Skin epidermis (tissue), 12 donors: Measurements from ENCODE around the gene KLKB1.
"Not testable (repeated sequence)": the region's sequence is repeated elsewhere in the genome, so short reads cannot be mapped to it uniquely, and the experiment has no call there.

ENCODE experiments used
- H3K27ac ChIP-seq, 21 experiments: fragments of 200-600 bp; sonication (generic) in 11 of 21; one replicate each; pipeline ENCODE4 v1.5.0; 2020; ENCODE audit warnings: mild to moderate bottlenecking in 3 of 21, inconsistent platforms in 2 of 21, moderate library complexity in 2 of 21
- H3K4me3 ChIP-seq, 7 experiments: fragments of 200-600 bp; sonication (generic) in 2 of 7; one replicate each; pipeline ENCODE4 v1.5.0; 2020; ENCODE audit warnings: inconsistent platforms in 2 of 7, mild to moderate bottlenecking in 2 of 7, moderate library complexity in 1 of 7

The KLKB1 gene

DNA sequence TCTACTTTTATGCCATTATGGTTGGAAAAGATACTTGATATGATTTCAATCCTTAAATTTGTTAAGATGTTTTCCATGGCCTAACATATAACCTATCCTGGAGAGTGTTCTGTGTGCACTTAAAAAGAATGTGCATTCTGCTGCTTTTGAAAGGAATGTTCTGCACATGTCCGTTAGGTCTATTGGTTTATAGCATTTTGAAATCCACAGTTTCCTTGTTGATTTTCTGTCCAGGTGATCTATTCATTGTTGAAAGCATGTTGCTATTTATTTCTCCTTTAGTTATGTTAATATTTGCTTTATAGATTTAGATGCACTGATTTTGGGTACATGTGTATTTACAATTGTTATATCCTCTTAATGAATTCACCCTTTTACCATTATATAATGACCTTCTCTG, 5.7 kb upstream of the KLKB1 start:
- H3K4me3 ChIP-seq = no peak overlapping the region
- no peak overlapping the region for H3K27ac ChIP-seq

DNA sequence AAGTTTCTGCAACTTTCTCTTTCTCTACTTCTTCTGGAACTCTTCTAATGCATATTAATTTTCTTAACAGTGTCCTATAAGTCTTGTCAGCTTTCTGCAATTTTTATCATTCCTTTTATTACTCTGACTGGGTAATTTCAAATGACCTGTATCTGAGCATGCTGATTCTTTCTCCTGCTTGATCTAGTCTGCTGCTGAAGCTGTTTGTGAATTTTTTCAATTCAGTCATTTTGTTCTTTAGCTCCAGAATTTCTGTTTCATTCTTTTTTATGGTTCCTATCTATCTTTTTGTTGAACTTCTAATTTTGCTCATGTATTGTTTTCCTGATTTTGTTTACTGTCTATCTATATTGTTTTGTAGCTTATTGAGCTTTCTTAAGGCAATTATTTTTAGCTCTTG, 1.5 kb upstream of the KLKB1 start:
- no peak overlapping the region for H3K27ac ChIP-seq
- H3K4me3 ChIP-seq = no peak overlapping the region

DNA sequence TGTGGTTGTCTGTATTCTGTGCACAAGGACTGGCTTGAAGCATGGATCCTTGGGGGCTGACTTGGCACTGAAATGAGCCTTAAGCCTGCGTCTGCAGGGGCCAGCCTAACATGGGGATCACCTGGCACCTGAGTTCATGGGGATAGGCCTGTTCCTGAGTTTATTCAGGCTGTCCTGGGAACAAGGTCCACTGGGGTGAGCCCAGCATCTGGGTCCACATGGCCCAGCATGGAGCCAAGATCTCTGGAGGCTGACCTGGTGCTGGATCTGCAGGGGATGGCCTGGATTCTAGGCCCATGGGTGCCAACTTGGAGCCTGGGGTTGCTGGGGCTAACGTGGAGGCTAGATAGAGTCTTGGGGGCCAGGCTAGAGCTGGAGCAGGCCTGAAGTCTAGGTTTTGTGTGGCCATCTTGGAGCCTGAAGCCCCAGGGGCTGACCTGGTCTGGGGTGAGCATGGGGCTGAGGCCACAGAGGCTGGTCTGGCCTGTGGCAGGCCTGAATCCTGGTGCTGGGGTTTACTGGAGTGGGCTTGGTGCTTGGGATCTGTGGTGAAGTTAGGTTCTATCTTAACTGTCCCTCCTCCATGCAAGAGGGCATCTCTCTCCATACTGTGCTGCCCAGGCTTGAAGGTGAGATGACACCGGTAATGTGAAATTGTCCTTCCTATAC, 652 bp upstream of the KLKB1 start:
- Histone ChIP-seq H3K4me3 (no peak overlapping the region), H3K27ac (no peak overlapping the region)

DNA sequence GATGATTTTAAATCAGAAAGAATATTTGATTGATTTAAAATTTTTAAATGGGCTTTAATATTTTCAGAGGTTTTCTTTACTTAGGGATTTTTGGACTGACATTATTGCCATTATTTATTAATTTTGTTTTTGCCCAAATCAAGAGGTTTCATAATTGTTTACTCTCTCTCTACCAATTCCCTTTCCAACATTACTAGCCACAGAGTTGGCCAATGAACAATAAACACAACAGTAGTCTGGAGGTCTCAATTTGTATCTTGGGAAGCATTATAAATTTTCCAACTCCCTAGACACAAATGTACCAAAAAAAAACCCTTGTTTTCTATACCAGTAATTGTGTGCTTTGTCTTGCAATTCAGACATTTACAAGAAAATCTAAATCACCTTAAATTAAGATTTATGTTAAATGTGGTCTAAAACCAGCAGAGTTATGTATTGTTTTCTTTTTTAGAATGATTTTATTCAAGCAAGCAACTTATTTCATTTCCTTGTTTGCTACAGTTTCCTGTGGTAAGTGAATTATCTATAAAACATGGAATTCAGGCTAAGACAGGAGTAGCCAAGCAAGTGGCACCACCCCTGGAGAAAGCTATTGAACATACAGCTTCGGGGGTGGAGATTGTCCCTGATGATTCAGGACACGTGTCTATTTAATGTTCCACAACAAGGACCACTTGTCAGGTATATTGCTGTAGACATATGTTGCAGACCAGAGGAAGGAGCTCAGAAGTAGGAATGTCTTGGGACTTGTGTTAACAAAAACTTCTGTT, 622 bp downstream of the KLKB1 start:
- Histone ChIP-seq H3K4me3 (no peak overlapping the region), H3K27ac (no peak overlapping the region)

DNA sequence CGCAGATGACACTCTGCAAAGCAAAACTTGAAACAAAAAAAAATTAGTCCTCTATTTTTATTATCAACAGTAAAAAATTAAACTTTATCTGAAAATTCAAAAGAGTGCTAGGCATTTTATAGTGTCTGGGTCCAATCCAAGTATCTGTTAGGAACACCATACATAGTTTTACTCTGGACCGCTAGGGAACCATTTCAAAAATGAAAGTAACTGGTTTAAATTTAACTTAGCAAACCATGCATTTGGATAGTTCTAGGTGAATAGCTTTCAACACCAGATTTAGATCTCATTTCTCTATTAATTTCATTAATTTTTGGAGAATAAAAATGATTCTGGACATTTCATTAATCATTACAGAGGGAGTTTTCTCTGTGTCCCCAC, 1.2 kb downstream of the KLKB1 start:
- H3K27ac ChIP-seq = no peak overlapping the region
- no peak overlapping the region for H3K4me3 ChIP-seq

DNA sequence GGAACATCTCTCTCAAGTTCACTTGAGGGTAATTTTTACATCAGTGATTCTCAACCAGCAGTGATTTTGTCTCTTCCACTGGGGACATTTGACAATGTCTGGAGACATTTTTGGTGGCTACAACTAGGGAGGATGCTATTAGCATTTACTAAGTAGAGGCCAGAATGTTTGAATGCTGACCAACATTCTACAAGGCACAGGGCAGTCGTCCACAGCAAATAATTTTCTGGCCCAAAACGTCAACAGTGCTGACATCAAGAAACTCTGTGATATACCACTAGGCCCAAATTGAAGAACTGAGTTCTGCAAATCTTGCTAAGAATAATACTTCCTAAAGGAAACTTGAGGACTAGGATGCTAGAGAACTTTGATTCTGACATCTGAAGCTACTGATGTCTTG, 7.1 kb downstream of the KLKB1 start:
- no peak overlapping the region for H3K4me3 ChIP-seq

DNA sequence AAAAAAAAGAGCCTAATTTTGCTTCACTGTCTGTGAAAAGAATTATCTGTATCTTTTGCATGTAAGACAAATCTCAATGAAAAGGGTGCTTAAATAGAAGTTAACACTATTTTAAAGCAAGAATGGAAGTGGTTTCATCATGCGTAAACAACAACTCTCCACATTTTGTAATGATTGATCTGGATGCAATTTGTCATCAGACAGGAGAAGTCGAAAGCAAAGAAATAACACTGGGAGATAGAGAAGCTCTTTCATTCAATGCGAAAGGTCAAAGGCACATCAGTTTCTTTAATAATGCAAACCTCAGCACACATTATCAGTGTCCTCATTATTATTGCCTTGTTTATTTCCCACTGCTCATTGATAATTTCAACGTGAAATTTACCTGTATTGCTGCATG, 8.8 kb downstream of the KLKB1 start:
- Histone ChIP-seq H3K4me3 (no peak overlapping the region), H3K27ac (no peak overlapping the region)

More for the DNA sequence above, 7.1 kb downstream of the KLKB1 start:
- no peak overlapping the region for H3K27ac ChIP-seq

DNA sequence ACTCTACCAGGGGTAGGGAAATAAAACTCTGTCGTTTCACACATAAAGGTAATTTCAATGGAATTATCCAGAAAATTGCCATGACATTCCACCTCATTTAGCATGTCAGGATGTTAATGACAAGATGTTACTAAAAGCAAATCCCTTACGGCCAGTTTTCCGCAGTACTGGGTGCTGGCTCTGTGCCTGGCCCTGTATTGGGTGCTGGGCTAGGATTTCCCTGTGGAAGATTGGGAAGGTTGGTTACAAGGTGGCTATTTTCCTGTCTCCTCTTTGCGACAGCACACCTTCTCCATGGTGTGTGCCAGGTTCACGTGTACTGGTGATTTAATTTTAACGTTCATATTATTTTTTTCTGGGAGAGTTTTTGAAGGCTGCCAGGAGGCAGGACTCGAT, 13.1 kb downstream of the KLKB1 start:
- Histone ChIP-seq H3K4me3 (no peak overlapping the region), H3K27ac (no peak overlapping the region)

DNA sequence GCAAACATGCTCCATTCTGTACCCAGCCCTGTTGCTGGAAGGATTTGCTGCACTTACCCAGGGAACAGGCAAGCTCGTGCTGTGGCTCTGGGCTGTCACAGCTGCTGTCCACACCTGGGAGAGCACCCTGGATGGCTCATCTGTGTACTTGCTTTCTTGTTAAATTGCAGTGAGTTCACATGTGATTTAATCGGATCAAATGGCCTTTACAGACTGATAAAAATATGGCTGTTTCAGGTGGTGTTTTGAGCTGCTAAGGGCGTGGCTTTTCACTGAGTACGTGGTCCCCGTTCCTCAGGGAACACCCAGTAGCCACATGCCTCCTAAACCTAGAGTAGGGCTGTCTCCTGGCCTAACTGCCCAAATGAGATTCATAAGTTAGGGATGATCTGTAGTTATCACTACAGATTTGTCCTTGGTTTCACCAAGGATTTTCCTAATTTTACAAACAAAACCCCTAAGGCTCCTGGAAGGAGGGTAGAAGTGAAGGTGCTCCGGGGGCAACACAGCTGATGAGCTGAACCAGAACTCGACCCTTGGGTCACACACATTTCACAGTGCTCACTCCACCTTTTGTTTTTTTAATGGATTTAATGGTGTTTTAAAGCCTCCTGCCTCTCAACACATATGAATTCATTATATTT, 13.7 kb downstream of the KLKB1 start:
- Histone ChIP-seq H3K4me3 (no peak overlapping the region), H3K27ac (no peak overlapping the region)

DNA sequence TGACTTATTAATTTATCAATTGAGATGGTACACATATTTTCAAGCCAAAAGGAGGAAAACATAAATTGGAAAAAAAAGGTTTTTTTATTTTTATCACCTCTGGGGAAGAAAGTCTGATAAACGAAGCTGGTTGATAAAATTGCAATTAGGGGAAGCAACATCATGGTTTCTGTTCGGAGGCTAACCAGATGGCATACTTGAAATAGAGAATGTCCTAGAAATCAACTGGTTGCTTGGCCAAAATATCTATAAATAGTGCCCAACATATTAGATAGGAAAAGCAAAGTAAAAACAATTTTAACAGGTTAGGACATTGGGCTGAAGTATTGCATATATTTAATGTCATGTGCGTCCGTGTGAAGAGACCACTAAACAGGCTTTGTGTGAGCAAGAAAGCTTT, 14.3 kb downstream of the KLKB1 start:
- H3K4me3 ChIP-seq = no peak overlapping the region
- H3K27ac ChIP-seq = no peak overlapping the region

DNA sequence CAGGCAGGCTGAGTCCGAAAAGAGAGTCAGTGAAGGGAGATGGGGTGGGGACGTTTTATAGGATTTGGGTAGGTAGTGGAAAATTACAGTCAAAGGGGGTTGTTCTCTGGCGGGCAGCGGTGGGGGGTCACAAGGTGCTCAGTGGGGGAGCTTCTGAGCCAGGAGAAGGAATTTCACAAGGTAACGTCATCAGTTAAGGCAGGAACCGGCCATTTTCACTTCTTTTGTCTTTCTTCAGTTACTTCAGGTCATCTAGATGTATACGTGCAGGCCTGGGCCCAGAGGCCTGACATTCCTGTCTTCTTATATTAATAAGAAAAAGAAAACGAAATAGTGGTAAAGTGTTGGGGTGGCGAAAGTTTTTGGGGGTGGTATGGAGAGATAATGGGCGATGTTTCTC, 14.7 kb downstream of the KLKB1 start:
- H3K4me3 ChIP-seq, H3K27ac ChIP-seq: not testable (repeated sequence)

DNA sequence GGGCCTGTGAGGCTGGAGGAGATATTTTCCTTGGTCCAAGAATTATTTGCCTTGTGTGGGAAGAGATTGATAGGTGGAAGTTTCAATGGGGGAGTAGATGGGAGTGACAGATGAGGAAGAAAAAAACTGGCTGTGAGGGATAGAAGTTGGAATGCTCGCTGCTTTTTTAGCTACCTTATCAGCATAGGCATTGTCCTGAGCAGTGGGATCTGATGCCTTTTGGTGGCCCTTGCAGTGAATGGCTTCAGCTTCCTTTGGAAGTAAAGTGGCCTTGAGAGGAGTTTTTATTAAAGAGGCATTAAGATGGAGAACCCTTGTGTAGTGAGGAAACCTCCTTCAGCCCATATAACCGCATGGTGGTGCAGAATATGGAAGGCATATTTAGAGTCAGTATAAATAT, 16.0 kb downstream of the KLKB1 start:
- Histone ChIP-seq H3K4me3 (no peak overlapping the region), H3K27ac (no peak overlapping the region)

DNA sequence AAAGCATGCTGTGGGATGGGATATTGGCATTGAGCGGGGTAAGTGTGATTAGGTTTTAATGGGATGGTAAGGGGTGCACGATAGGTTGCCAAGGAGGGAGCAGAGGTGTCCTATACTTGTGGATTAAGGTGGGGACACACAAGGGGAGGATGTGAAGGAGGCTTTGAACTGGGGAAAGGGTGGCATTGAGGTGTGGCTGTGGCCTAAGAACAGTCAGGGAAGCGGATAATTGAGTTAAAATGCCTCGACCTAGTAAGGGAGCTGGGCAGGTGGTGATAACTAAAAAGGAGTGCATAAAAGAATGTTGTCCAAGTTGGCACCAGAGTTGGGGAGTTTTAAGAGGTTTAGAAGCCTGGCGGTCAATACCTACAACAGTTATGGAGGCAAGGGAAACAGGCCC, 17.5 kb downstream of the KLKB1 start:
- Histone ChIP-seq H3K4me3 (no peak overlapping the region), H3K27ac (no peak overlapping the region)

DNA sequence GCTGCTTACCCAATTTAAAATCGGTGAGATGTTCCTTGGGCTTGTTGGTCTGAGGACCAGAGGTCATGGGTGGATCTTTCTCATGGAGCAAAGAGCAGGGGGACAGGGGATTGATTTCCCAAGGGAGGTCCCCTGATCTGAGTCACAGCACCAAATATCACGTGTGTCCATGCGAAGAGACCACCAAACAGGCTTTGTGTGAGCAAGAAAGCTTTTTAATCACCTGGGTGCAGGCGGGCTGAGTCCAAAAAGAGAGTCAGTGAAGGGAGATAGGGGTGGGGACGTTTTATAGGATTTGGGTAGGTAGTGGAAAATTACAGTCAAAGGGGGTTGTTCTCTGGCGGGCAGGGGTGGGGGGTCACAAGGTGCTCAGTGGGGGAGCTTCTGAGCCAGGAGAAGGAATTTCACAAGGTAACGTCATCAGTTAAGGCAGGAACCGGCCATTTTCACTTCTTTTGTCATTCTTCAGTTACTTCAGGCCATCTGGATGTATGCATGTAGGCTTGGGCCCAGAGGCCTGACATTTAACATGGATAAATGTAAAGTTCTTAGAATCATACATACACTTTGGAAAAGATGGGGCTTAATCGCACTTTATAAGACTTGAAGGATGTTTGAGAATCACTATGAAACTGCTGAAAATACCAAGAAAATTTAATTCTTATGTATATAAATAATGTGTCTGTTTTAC, 19.9 kb downstream of the KLKB1 start:
- not testable (repeated sequence) for H3K27ac ChIP-seq, H3K4me3 ChIP-seq

DNA sequence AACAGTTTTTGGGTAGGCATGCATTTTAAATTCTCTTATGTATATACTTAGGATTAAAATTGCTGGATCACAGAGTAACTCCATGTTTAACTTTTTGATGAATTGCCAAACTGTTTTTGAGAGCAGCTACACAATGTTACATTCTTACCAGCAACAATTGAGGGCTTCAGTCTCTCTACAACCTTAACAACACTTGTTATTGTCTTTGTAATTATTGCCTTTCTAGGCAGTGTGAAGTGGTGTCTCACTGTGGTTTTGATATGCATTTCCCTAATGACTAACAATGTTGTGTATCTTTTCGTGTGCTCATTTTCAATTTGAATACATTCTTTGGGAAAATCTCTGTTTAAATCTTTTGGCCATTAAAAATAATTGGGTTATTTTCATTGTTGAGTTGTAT, 21.3 kb downstream of the KLKB1 start:
- Histone ChIP-seq H3K27ac (no peak overlapping the region), H3K4me3 (no peak overlapping the region)

DNA sequence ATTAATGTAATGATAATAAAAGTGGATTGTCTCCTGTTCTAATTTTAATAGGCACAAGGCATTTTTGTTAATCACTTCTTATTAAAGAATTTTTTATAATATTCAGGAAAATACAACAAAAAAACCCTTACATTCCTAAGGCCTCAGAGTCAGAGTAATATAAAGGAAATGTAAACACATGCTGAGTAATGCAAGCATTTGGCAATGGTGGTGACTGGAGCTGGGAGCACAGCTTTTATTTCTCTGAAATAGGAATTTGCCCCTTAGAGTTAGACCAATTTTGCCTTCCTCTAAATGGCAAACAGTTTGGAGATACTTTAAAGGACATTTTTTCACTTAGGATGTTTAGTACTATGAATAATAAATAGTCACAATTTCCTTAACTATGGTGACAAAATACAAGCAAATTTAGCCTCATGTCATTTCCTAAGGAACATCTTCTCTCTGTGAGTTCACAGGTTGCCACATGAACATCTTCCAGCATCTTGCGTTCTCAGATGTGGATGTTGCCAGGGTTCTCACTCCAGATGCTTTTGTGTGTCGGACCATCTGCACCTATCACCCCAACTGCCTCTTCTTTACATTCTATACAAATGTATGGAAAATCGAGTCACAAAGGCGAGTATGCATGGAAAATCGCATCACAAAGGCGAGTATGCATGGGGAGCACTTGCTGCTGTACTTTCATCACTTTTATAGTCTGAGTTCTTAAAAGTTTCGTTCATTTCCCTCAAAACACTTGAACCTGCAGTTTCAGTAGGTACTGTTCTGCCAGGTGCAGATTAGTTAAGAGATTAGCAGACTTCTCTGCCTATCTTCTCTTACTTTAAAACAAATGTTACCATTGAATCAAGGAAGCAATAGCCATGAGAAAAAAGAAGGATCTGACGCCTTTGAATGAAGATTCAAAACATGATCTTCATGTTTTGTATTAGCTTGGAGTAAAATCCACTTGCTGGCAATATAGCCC, 22.8 kb downstream of the KLKB1 start:
- H3K27ac ChIP-seq = no peak overlapping the region
- H3K4me3 ChIP-seq = no peak overlapping the region

DNA sequence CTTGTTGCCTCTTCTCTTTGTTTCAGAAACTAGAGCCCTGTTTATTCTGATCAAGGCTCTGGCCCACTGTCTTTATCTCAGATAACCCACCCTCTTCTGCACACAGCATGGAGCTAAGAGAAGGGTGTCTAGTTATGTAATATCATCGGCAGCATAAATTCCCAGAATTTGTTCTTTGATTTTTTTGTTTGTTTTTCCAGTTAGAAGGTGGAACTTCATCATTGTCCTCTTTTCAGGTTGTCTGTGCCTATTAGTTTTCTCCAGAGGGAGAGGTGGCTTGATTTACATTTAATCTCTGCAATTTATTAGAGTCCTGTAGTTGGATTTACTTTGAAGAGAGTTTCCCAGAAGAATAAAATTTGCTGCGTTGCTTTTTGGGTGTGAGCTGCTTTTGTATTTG, 23.5 kb downstream of the KLKB1 start:
- Histone ChIP-seq H3K4me3 (no peak overlapping the region), H3K27ac (no peak overlapping the region)

DNA sequence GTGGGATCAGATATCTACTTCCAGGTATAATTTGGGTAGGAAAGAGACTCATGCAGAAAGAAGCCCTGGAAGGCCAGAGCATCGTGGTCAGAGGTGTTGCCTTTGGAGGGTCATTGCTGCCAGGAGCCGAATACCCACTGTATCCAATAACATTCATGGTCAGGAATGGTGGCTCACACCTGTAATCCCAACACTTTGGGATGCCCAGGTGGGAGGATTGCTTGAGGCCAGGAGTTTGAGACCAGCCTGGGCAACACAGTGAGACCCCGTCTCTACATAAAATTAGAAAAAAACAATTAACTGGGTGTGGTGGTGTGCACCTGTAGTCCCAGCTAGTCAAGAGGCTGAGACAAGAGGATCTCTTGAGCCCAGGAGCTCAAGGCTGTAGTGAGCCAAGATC, 27.8 kb downstream of the KLKB1 start:
- no peak overlapping the region for H3K4me3 ChIP-seq
- no peak overlapping the region for H3K27ac ChIP-seq

DNA sequence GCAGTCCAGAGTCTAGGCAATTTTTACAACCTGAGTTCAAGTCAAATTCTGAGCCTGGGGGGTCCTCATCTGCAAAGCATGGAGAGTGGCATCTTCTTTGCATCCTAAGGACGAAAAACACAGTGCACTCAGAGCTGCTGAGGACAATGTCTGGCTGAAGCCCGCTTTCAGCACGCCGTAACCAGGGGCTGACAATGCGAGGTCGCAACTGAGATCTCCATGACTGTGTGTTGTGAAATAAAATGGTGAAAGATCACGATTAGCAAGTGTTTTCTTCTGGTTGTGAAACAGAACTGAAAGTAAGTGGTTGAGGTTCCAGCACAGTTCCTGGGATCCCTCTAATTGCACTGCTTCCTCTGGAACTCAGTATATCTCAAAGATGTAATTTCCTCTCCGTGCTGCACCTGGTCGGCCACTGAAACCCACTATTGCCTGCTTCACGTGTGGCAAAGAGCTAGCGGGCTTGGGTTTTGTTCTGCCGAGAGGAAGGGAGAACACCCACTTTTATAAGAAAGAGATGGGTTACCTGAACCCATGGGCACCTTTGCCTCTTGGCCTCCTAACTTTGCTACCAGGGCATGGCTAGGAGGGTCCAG, 31.0 kb downstream of the KLKB1 start:
- Histone ChIP-seq H3K4me3 (no peak overlapping the region), H3K27ac (no peak overlapping the region)
